Vagina (tissue), 2 donors: Measurements from ENCODE around the gene MEP1B.

Source experiments
- POLR2A ChIP-seq, 2 donors: fragments of 450-650 bp; IDR thresholded peaks; one replicate each; pipeline ENCODE4 v1.6.1; 2017; ENCODE audit warnings: antibody characterized with exemption in 2 of 2, mild to moderate bottlenecking in 2 of 2, moderate library complexity in 2 of 2
- TF ChIP-seq, protein P1 (sequence below), 3 experiments: fragments of 450-650 bp in 2 of 3; fragments of 200-600 bp in 1 of 3; sonication (generic) in 1 of 3; IDR thresholded peaks; one replicate each; pipeline ENCODE4 v1.5.1; 2017 to 2019; ENCODE audit warnings: antibody characterized with exemption in 3 of 3, mild to moderate bottlenecking in 2 of 3, moderate library complexity in 2 of 3

DNA sequence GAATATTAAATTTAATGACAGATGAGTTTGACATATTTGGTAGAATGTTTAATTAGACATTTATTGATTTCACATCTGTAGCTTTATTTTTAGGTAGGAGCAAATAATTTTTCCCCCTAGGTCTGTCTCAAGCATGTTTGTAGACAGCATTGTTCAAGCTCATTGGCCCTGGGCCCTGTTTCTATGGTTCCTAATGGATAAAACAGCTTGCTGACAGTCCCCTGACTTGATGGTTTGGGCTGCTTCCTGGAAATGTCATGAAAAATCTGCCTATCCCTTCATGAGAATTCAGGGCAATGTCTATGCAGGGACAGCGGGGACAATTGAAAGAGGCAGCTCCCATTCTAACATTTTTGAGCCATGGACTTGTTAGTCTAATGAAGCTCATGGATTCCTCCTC is 14.6 kb upstream of the MEP1B start:
- no peak for TF ChIP-seq POLR2A (IDR thresholded peaks at IDR 0.05)
- TF ChIP-seq, protein P1, sequence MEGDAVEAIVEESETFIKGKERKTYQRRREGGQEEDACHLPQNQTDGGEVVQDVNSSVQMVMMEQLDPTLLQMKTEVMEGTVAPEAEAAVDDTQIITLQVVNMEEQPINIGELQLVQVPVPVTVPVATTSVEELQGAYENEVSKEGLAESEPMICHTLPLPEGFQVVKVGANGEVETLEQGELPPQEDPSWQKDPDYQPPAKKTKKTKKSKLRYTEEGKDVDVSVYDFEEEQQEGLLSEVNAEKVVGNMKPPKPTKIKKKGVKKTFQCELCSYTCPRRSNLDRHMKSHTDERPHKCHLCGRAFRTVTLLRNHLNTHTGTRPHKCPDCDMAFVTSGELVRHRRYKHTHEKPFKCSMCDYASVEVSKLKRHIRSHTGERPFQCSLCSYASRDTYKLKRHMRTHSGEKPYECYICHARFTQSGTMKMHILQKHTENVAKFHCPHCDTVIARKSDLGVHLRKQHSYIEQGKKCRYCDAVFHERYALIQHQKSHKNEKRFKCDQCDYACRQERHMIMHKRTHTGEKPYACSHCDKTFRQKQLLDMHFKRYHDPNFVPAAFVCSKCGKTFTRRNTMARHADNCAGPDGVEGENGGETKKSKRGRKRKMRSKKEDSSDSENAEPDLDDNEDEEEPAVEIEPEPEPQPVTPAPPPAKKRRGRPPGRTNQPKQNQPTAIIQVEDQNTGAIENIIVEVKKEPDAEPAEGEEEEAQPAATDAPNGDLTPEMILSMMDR (IDR thresholded peaks at IDR 0.05) = no peak
